ENCODE results near the gene USP54. TPM values are rescaled to one million over a fixed set of nuclear protein-coding genes. Genes with fewer than 3 reads are reported as not detected.

The USP54 gene
- polyA plus RNA-seq, 1 donor from 2014 or later = 12.7 TPM

DNA sequence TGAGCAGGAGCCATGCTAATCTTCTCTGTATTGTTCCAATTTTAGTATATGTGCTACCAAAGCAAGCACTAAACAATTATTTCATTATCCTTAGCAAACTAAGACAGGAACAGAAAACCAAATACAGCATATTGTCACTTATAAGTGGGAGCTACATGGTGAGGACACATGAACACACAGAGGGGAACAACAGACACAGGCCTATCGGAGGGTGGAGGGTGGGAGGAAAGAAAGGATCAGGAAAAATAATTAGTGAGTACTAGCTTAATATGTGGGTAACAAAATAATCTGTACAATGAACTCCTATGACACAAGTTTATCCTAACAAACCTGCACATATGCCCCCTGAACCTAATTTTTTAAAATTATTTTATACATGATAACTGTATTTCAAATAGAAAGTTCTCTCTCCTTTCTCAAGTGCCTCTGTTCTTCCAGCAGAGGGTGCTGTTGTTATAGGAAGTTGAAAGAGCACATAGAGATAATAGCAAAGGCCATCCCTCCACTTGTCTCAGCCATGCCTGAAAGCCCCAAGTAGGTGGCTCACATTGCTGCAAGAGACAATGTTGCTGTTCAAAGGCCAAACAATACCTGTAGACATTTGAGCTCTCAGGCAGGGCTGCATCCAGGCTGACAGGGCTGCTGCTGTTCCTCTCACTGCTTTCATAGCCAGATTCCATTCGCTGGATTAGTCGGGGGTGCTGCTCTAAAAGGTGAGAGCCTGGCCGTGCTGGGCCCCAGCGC is 61.9 kb downstream of the USP54 start:
- Histone ChIP-seq H3K4me3 (ENCODE audit: low read length) (no peak overlapping the region), H2AFZ (ENCODE audit: low read depth, low read length) (no peak overlapping the region), H3K9me2 (ENCODE audit: insufficient read depth, low read length) (no peaks in the 10 kb centered on the region), H3F3A (ENCODE audit: insufficient read depth, low read length, poor library complexity, severe bottlenecking) (no peaks in the 10 kb centered on the region), H3K79me2 (replicated peaks; ENCODE audit: insufficient read depth, low read length) (no peaks in the 10 kb centered on the region), H3K4me2 (ENCODE audit: low read length) (no peak overlapping the region), H3K9me3 (ENCODE audit: low read length) (no peaks in the 10 kb centered on the region), H3K9ac (ENCODE audit: low read length) (no peak overlapping the region), H3K36me3 (ENCODE audit: insufficient read depth, low read length) (no peaks in the 10 kb centered on the region), H4K20me1 (ENCODE audit: insufficient read depth) (no peaks in the 10 kb centered on the region), H3K27me3 (ENCODE audit: insufficient read depth, low read depth, low read length) (no peaks in the 10 kb centered on the region), H3K27ac (ENCODE audit: low read length) (no peak overlapping the region)
- TF ChIP-seq POLR2AphosphoS5 (IDR thresholded peaks at IDR 0.05) (no peak), CTCF (IDR thresholded peaks at IDR 0.05; ENCODE audit: poor library complexity, severe bottlenecking) (peak; percentile 88), SMC3 (conservative IDR thresholded peaks at IDR 0.05; ENCODE audit: poor library complexity) (peak; percentile 96), REST (IDR thresholded peaks at IDR 0.05; ENCODE audit: borderline replicate concordance) (no peak), RAD21 (conservative IDR thresholded peaks at IDR 0.05) (peak; percentile 88)

DNA sequence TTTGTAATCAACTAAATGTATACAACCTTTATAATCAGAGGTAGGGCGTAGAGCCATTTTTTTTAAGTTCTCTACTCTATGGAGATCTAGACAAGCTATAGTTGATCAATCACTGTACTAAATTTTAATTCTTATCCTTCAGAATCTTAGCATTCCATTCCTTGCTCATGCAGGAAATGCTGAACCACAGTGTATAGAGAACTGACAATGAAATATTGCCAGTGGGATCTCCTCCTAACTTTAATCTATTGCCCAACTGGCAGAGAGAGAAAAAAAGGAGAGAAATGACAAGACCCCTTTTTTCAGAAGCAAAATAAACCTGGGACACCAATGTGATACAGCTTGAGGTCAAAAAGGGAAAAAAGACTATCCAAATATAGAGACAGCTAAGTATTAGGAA is 68.9 kb downstream of the USP54 start:
- H3K9me3 ChIP-seq (ENCODE audit: low read length) = no peaks in the 10 kb centered on the region
- no peaks in the 10 kb centered on the region for H3F3A ChIP-seq (ENCODE audit: insufficient read depth, low read length, poor library complexity, severe bottlenecking)
- no peak overlapping the region for H3K4me3 ChIP-seq (ENCODE audit: low read length)
- no peak overlapping the region for H3K27ac ChIP-seq (ENCODE audit: low read length)
- H2AFZ ChIP-seq (ENCODE audit: low read depth, low read length) = no peak overlapping the region
- no peaks in the 10 kb centered on the region for H3K9me2 ChIP-seq (ENCODE audit: insufficient read depth, low read length)
- no peaks in the 10 kb centered on the region for H3K79me2 ChIP-seq (replicated peaks; ENCODE audit: insufficient read depth, low read length)
- peaks cover 9% of the 10 kb centered on the region for H3K36me3 ChIP-seq (ENCODE audit: insufficient read depth, low read length)
- H3K4me2 ChIP-seq (ENCODE audit: low read length) = no peak overlapping the region
- H4K20me1 ChIP-seq (ENCODE audit: insufficient read depth) = no peaks in the 10 kb centered on the region
- no peak for TF ChIP-seq CTCF (IDR thresholded peaks at IDR 0.05; ENCODE audit: poor library complexity, severe bottlenecking)
- no peak for TF ChIP-seq RAD21 (conservative IDR thresholded peaks at IDR 0.05)
- no peak for TF ChIP-seq TAF1 (IDR thresholded peaks at IDR 0.05; ENCODE audit: low read depth)
- no peak for TF ChIP-seq SMC3 (conservative IDR thresholded peaks at IDR 0.05; ENCODE audit: poor library complexity)
- no peak for TF ChIP-seq EP300 (conservative IDR thresholded peaks at IDR 0.05; ENCODE audit: poor library complexity, severe bottlenecking)
- no peak for TF ChIP-seq POLR2AphosphoS5 (IDR thresholded peaks at IDR 0.05)
- no peak for TF ChIP-seq MXI1 (conservative IDR thresholded peaks at IDR 0.05; ENCODE audit: poor library complexity, severe bottlenecking)
- no peak for TF ChIP-seq EZH2 (IDR thresholded peaks at IDR 0.05; ENCODE audit: borderline replicate concordance, insufficient read depth, low read length, poor library complexity, severe bottlenecking)
- TF ChIP-seq REST (IDR thresholded peaks at IDR 0.05; ENCODE audit: borderline replicate concordance) = no peak
- H3K9ac ChIP-seq (ENCODE audit: low read length) = no peak overlapping the region
- no peaks in the 10 kb centered on the region for H3K27me3 ChIP-seq (ENCODE audit: insufficient read depth, low read depth, low read length)

All from neural cell (in vitro differentiated cells).